K562 (cell line): ENCODE data around the gene FAM131C. TPM values are rescaled to one million over a fixed set of nuclear protein-coding genes. Genes with fewer than 3 reads are reported as not detected.

Experiments
- CEBPB ChIP-seq: fragments of 450-650 bp; IDR thresholded peaks from 2 replicates; pipeline ENCODE4 v1.6.1; 2016; ENCODE audit warnings: missing genetic modification characterization, missing compliant biosample characterization
- CREM ChIP-seq: IDR thresholded peaks from 2 replicates; pipeline ENCODE4 v1.6.1; 2014; ENCODE audit warnings: antibody characterized with exemption, low read depth
- CXXC5 ChIP-seq: fragments of 250-450 bp; sonication (Bioruptor Pico); IDR thresholded peaks from 2 replicates; pipeline ENCODE4 v1.8.0; 2022; ENCODE audit warnings: inconsistent platforms, mild to moderate bottlenecking, moderate library complexity
- E2F6 ChIP-seq, 2 experiments: IDR thresholded peaks; 2 replicates each; pipeline ENCODE4 v1.6.1; 2011; ENCODE audit warnings: borderline replicate concordance in 1 of 2, control low read depth in 1 of 2, low read depth in 1 of 2, low read length in 1 of 2, mild to moderate bottlenecking in 1 of 2, mixed read lengths in 1 of 2, moderate library complexity in 1 of 2; ENCODE audit not compliant: insufficient read depth in 1 of 2, insufficient read length in 1 of 2, poor library complexity in 1 of 2, severe bottlenecking in 1 of 2; ENCODE audit errors: extremely low read depth in 1 of 2
- ELF2 ChIP-seq: fragments of 250-450 bp; sonication (Bioruptor Pico); IDR thresholded peaks from 2 replicates; pipeline ENCODE4 v1.5.0; 2021; ENCODE audit warnings: mild to moderate bottlenecking
- FIP1L1 ChIP-seq: fragments of 200-400 bp; formaldehyde crosslinking; IDR thresholded peaks from 2 replicates; pipeline ENCODE4 v1.6.1; 2018; ENCODE audit warnings: mild to moderate bottlenecking, low read depth, low read length; ENCODE audit not compliant: poor library complexity, severe bottlenecking
- GTF2F1 ChIP-seq: IDR thresholded peaks from 2 replicates; pipeline ENCODE4 v1.6.1; 2011; ENCODE audit warnings: low read depth, low read length, improper control_type of control experiment
- HMG20A ChIP-seq: fragments of 450-650 bp; formaldehyde crosslinking; conservative IDR thresholded peaks from 2 replicates; pipeline ENCODE4 v1.4.0; 2020; ENCODE audit warnings: mild to moderate bottlenecking, mixed read lengths
- L3MBTL2 ChIP-seq: fragments of 450-650 bp; IDR thresholded peaks from 2 replicates; pipeline ENCODE4 v1.6.1; 2016; ENCODE audit warnings: mild to moderate bottlenecking, moderate library complexity
- NR2F6 ChIP-seq: fragments of 450-650 bp; formaldehyde crosslinking; IDR thresholded peaks from 2 replicates; pipeline ENCODE4 v1.4.0; 2020; ENCODE audit warnings: mild to moderate bottlenecking
- POLR2G ChIP-seq: fragments of 200-400 bp; formaldehyde crosslinking; IDR thresholded peaks from 2 replicates; pipeline ENCODE4 v1.6.1; 2017; ENCODE audit warnings: low read depth, mild to moderate bottlenecking, antibody characterized with exemption, low read length, moderate library complexity
- POLR3G ChIP-seq: IDR thresholded peaks from 2 replicates; pipeline ENCODE4 v1.6.1; 2011; ENCODE audit not compliant: insufficient read length, insufficient replicate concordance; ENCODE audit errors: extremely low read depth
- RBM17 ChIP-seq: fragments of 200-400 bp; formaldehyde crosslinking; IDR thresholded peaks from 2 replicates; pipeline ENCODE4 v1.6.1; 2017; ENCODE audit warnings: low read depth, mild to moderate bottlenecking, low read length, borderline replicate concordance
- YY1 ChIP-seq, 3 experiments: IDR thresholded peaks; 2 replicates each; pipeline ENCODE4 v1.6.1; 2011; ENCODE audit warnings: low read length in 2 of 3, mild to moderate bottlenecking in 2 of 3, moderate library complexity in 2 of 3, borderline replicate concordance in 1 of 3, control low read depth in 1 of 3, low read depth in 1 of 3; ENCODE audit not compliant: insufficient read depth in 3 of 3, insufficient replicate concordance in 2 of 3, control insufficient read depth in 1 of 3, insufficient read length in 1 of 3; ENCODE audit errors: extremely low read depth in 1 of 3
- ZEB2 ChIP-seq: fragments of 450-650 bp; IDR thresholded peaks from 2 replicates; pipeline ENCODE4 v1.6.1; 2016
- ZNF212 ChIP-seq: fragments of 450-650 bp; formaldehyde crosslinking; IDR thresholded peaks from 2 replicates; pipeline ENCODE4 v1.4.0; 2020; ENCODE audit warnings: mild to moderate bottlenecking
- ZNF431 ChIP-seq: sonication (generic); formaldehyde crosslinking; IDR thresholded peaks from 2 replicates; pipeline ENCODE4 v1.8.0; 2022; ENCODE audit warnings: mild to moderate bottlenecking, missing genetic modification reagents
- polyA plus RNA-seq, 8 experiments: library from polyadenylated mRNA; depleted of rRNA in 4 of 8; stranded (reverse) in 5 of 8; unstranded in 3 of 8; fragments of >200 nt; fragmentation: Nextera tagmentation in 2 of 8; fragmentation: Illumina TruSeq in 1 of 8; extraction: Ambion mirVana in 2 of 8; extraction: Trizol in 1 of 8; gene quantifications; 2 replicates each; pipeline versions ENCODE4 v1.2.1 to v1.2.3, GENCODE V29; 2011 to 2014; ENCODE audit warnings: inconsistent platforms in 1 of 8, missing spikeins in 1 of 8
- total RNA-seq, 7 experiments: library from RNA; depleted of rRNA in 6 of 7; stranded (reverse); fragments of >200 nt in 6 of 7; fragmentation: Illumina TruSeq in 2 of 7; extraction: Trizol in 2 of 7; gene quantifications; 2 replicates each; pipeline versions ENCODE4 v1.2.1 to v1.2.3, GENCODE V29; 2011 to 2021; ENCODE audit warnings: low replicate concordance in 1 of 7
- TF ChIP-seq, protein P1 (sequence below), 2 experiments: IDR thresholded peaks; 2 replicates each; pipeline ENCODE4 v1.6.1; 2012; ENCODE audit warnings: improper control_type of control experiment in 2 of 2, low read depth in 2 of 2, low read length in 2 of 2, borderline replicate concordance in 1 of 2
- TF ChIP-seq, protein P2 (sequence below), 3 experiments: IDR thresholded peaks in 2 of 3; conservative IDR thresholded peaks in 1 of 3; 2 replicates each; pipeline ENCODE4 v1.5.1; 2011 to 2012; ENCODE audit warnings: low read length in 3 of 3, mild to moderate bottlenecking in 3 of 3, control low read depth in 2 of 3, improper control_type of control experiment in 1 of 3, inconsistent platforms in 1 of 3, low read depth in 1 of 3, mixed read lengths in 1 of 3, moderate library complexity in 1 of 3; ENCODE audit not compliant: insufficient read depth in 2 of 3
- TF ChIP-seq, protein P3 (sequence below): sonication (generic); formaldehyde crosslinking; IDR thresholded peaks from 2 replicates; pipeline ENCODE4 v1.8.0; 2022; ENCODE audit warnings: mild to moderate bottlenecking, low read depth, missing genetic modification reagents

The FAM131C gene
- total and polyA plus RNA-seq, 9 of the 15 experiments (the other 6 are each of a cell fraction or from before 2014, with no cell fraction given), result 0.10 to 0.29 (median 0.16) TPM; not detected in 6

DNA sequence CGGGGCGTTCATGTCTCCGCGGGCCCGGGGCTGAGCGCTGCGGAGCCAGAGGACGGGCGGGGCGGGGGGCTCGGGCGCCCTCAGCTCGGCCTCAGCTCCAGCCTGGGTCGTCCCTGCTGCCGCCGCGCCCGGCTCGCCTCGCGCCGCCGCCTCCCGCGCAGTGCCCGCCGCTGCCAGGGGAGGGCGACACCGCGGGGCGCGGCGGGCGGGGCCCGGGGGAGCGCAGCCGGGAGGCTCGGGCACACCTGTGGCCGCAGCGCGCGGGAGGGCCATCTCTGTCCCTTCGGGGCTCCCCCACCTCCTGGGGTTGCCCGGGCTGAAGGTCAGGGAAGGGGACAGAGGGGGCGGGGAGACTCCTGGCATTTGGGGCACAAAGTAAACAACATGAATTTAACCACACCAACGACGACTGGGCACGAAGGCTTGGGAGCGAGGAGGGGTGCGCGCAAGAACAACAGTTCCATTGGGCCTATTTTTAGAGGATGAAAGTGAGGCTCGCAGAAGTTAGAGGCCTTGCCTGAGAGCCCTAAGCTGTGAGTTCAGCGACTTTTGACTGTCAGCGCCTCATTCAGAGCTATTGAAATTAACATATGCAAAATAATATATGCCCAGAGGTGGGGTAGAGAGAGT is at the start of gene FAM131C (continued):
- TF ChIP-seq E2F6 (IDR thresholded peaks at IDR 0.05; ENCODE audit: borderline replicate concordance in 1 of 2, extremely low read depth in 1 of 2, insufficient read depth in 1 of 2, insufficient read length in 1 of 2, low read depth in 1 of 2, low read length in 1 of 2, poor library complexity in 1 of 2, severe bottlenecking in 1 of 2) (peak in 1 of 2 experiments; percentile 71), FIP1L1 (peak; percentile 82), GTF2F1 (no peak), POLR2G (peak; percentile 66), CXXC5 (CRISPR knock-in tag) (peak; percentile 60), ZEB2 (0 out of 2 replicates have a peak, but pooled peaks have one; percentile 46), L3MBTL2 (0 out of 2 replicates have a peak, but pooled peaks have one; percentile 13), CEBPB (tag) (no peak), NR2F6 (no peak), ELF2 (CRISPR knock-in tag) (no peak), CREM (no peak), POLR3G (no peak), RBM17 (no peak), ZNF431 (no peak), YY1 (IDR thresholded peaks at IDR 0.05; ENCODE audit: borderline replicate concordance in 1 of 3, control insufficient read depth in 1 of 3, extremely low read depth in 1 of 3, insufficient read depth in 3 of 3, insufficient read length in 1 of 3, insufficient replicate concordance in 2 of 3, low read depth in 1 of 3, low read length in 2 of 3) (peak in 1 of 3 experiments; percentile 41), ZNF212 (CRISPR knock-in tag) (no peak), HMG20A (CRISPR knock-in tag) (no peak)
- TF ChIP-seq, protein P1, sequence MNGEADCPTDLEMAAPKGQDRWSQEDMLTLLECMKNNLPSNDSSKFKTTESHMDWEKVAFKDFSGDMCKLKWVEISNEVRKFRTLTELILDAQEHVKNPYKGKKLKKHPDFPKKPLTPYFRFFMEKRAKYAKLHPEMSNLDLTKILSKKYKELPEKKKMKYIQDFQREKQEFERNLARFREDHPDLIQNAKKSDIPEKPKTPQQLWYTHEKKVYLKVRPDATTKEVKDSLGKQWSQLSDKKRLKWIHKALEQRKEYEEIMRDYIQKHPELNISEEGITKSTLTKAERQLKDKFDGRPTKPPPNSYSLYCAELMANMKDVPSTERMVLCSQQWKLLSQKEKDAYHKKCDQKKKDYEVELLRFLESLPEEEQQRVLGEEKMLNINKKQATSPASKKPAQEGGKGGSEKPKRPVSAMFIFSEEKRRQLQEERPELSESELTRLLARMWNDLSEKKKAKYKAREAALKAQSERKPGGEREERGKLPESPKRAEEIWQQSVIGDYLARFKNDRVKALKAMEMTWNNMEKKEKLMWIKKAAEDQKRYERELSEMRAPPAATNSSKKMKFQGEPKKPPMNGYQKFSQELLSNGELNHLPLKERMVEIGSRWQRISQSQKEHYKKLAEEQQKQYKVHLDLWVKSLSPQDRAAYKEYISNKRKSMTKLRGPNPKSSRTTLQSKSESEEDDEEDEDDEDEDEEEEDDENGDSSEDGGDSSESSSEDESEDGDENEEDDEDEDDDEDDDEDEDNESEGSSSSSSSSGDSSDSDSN (IDR thresholded peaks at IDR 0.05; ENCODE audit: borderline replicate concordance in 1 of 2, low read depth in 2 of 2, low read length in 2 of 2), result no peak
- TF ChIP-seq, protein P2, sequence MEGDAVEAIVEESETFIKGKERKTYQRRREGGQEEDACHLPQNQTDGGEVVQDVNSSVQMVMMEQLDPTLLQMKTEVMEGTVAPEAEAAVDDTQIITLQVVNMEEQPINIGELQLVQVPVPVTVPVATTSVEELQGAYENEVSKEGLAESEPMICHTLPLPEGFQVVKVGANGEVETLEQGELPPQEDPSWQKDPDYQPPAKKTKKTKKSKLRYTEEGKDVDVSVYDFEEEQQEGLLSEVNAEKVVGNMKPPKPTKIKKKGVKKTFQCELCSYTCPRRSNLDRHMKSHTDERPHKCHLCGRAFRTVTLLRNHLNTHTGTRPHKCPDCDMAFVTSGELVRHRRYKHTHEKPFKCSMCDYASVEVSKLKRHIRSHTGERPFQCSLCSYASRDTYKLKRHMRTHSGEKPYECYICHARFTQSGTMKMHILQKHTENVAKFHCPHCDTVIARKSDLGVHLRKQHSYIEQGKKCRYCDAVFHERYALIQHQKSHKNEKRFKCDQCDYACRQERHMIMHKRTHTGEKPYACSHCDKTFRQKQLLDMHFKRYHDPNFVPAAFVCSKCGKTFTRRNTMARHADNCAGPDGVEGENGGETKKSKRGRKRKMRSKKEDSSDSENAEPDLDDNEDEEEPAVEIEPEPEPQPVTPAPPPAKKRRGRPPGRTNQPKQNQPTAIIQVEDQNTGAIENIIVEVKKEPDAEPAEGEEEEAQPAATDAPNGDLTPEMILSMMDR (IDR thresholded peaks at IDR 0.05 in 2 of 3, conservative IDR thresholded peaks at IDR 0.05 in 1 of 3; ENCODE audit: insufficient read depth in 2 of 3, low read depth in 1 of 3, low read length in 3 of 3), result peak; percentile 14 to 62 (median 53); a peak in 3 of 6 replicates
- TF ChIP-seq, protein P3, sequence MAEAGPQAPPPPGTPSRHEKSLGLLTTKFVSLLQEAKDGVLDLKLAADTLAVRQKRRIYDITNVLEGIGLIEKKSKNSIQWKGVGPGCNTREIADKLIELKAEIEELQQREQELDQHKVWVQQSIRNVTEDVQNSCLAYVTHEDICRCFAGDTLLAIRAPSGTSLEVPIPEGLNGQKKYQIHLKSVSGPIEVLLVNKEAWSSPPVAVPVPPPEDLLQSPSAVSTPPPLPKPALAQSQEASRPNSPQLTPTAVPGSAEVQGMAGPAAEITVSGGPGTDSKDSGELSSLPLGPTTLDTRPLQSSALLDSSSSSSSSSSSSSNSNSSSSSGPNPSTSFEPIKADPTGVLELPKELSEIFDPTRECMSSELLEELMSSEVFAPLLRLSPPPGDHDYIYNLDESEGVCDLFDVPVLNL (CRISPR knock-in tag), result no peak
